Nephron (organoid): ENCODE results near the gene PCARE.

Experiments used
- H3K27ac Mint-ChIP-seq, 3 experiments: 2 replicates each; pipeline ENCODE4 v1.8.0; 2020; ENCODE audit warnings: mixed read lengths in 3 of 3, mild to moderate bottlenecking in 2 of 3, moderate library complexity in 1 of 3
- H3K27me3 Mint-ChIP-seq: 2 replicates; pipeline ENCODE4 v1.8.0; 2021; ENCODE audit warnings: low read depth, mild to moderate bottlenecking, moderate library complexity, mixed read lengths
- H3K36me3 Mint-ChIP-seq: 2 replicates; pipeline ENCODE4 v1.8.0; 2020; ENCODE audit warnings: low read depth, mixed read lengths
- H3K4me1 Mint-ChIP-seq: 2 replicates; pipeline ENCODE4 v1.8.0; 2020; ENCODE audit warnings: mixed read lengths
- H3K4me3 Mint-ChIP-seq, 3 experiments: 2 replicates each; pipeline ENCODE4 v1.8.0; 2020; ENCODE audit warnings: mild to moderate bottlenecking in 3 of 3, mixed read lengths in 3 of 3, moderate library complexity in 2 of 3
- H3K9me3 Mint-ChIP-seq: 2 replicates; pipeline ENCODE4 v1.8.0; 2020; ENCODE audit warnings: mixed read lengths
- TF ChIP-seq, protein P1 (sequence below), 3 experiments: fragments of 200-600 bp; sonication (generic); IDR thresholded peaks; one replicate each; pipeline ENCODE4 v1.5.0; 2021; ENCODE audit warnings: antibody characterized with exemption in 3 of 3; ENCODE audit not compliant: unreplicated experiment in 3 of 3

PCARE gene

DNA sequence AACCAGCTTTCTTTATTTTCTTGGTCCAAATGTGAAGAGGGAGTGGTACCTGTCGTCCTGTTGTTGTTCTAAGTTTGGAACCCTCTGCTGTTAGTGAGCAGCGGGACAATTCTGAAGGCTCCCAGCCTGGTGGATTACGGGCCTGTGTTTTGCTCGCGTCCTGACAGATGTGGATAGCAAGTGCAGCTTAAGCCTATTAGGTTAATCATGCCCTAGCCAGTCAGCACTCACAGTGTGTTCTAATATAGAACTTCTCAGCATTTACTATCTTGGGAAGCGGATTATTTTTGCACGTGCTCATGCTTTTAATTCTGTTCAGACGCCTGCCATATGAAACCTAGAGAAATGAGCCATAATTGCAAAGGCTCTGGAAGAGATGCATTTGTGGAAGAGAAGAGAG is at the start of gene PCARE:
TSS of gene PCARE (minus strand) at position 113 of the 400 bp plus-strand sequence. CDS start 262 bp downstream, outside the sequence.
- Mint-ChIP-seq H3K4me1 (peaks cover 42% of the 10 kb centered on the region), H3K27me3 (peaks cover 9% of the 10 kb centered on the region), H3K36me3 (no peaks in the 10 kb centered on the region)

DNA sequence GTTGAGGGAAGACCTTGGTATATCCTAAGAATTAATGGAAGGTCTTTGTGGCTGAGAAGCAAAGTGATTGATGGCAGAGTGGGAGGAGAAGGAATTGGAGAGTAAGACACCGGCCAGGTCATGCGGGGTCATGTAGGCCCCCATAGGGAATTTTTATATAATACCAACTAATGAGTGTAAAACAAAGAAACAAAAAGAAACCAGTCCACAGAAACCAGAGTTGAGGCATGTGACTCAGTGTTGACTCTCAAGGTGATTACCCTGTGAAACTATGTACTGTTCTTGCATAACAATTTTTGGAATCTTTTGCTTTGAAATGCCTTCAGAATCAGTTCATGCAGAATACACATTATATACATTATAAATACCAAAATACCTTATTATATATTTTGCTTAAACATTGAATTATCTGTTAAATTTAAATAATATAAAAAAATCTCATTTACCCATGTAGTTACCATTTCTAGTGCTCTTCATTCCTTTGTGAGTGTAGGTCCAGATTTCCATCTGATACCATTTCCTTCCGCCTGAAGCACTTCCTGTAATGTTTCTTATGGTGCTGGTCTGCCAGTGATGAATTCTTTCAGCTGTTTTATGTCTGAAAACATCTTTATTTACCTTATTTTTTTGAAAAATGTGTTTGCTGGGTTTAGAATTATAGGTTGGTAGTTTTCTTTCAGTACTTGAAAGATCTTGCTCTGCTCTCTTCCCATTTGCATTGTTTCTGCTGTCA is 49.5 kb upstream of the PCARE start:
- no peak overlapping the region for H3K4me3 Mint-ChIP-seq
- peaks cover 41% of the 10 kb centered on the region for H3K36me3 Mint-ChIP-seq
- no peak overlapping the region for H3K27ac Mint-ChIP-seq
- TF ChIP-seq, protein P1, sequence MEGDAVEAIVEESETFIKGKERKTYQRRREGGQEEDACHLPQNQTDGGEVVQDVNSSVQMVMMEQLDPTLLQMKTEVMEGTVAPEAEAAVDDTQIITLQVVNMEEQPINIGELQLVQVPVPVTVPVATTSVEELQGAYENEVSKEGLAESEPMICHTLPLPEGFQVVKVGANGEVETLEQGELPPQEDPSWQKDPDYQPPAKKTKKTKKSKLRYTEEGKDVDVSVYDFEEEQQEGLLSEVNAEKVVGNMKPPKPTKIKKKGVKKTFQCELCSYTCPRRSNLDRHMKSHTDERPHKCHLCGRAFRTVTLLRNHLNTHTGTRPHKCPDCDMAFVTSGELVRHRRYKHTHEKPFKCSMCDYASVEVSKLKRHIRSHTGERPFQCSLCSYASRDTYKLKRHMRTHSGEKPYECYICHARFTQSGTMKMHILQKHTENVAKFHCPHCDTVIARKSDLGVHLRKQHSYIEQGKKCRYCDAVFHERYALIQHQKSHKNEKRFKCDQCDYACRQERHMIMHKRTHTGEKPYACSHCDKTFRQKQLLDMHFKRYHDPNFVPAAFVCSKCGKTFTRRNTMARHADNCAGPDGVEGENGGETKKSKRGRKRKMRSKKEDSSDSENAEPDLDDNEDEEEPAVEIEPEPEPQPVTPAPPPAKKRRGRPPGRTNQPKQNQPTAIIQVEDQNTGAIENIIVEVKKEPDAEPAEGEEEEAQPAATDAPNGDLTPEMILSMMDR (IDR thresholded peaks at IDR 0.05; ENCODE audit: unreplicated experiment in 3 of 3): no peak
- H3K27me3 Mint-ChIP-seq: no peaks in the 10 kb centered on the region
- no peaks in the 10 kb centered on the region for H3K4me1 Mint-ChIP-seq
- peaks cover 22% of the 10 kb centered on the region for H3K9me3 Mint-ChIP-seq

More for the DNA sequence above, at the start of gene PCARE:
- peak within 1 kb of the TSS in 1 of 3 experiments; percentile 9 for H3K4me3 Mint-ChIP-seq
- H3K9me3 Mint-ChIP-seq: peaks cover 3% of the 10 kb centered on the region
- H3K27ac Mint-ChIP-seq: peak within 1 kb of the TSS in 1 of 3 experiments; percentile 8
- TF ChIP-seq, protein P1 (IDR thresholded peaks at IDR 0.05; ENCODE audit: unreplicated experiment in 3 of 3): no peak

DNA sequence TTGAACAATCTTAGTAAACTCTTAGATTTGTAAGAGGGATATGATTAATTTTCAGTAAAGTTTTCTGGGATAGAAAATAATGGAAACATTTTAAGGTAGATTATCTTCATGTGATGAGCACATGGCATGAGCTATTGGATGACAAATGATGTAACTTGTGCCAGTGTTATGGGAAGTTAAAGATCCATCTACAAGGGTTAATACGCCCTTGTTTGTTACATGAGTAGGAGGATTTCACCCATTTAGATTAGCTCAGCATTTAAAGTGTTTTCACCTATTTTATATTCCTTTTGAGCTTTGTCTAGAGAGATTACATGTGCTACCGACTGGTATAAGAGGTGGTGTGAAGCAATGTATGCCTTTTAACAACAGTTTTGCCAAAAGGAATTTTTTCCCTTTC is 46.5 kb upstream of the PCARE start:
- H3K27ac Mint-ChIP-seq: no peak overlapping the region
- no peaks in the 10 kb centered on the region for H3K27me3 Mint-ChIP-seq
- H3K4me3 Mint-ChIP-seq: no peak overlapping the region
- H3K36me3 Mint-ChIP-seq: peaks cover 35% of the 10 kb centered on the region
- TF ChIP-seq, protein P1 (IDR thresholded peaks at IDR 0.05; ENCODE audit: unreplicated experiment in 3 of 3): no peak
- peaks cover 17% of the 10 kb centered on the region for H3K4me1 Mint-ChIP-seq
- peaks cover 22% of the 10 kb centered on the region for H3K9me3 Mint-ChIP-seq

DNA sequence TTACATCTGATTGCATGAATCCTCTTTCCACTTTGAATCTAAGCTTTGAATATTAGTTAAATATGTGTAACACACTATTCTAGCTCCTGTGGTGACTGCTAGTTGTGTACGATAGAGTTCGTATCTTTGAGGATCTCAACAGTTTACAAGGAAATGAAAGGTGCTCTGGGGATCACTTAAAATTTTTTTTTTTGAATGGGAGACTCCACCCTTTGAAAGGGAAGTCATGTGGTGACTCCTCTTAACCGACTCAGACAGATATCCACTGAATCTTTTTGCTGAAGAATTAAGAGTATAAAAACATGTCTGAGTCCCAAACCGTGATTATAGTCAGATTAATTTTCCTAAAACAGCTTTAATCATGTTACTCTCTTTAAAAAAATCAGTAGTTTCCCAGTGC is 44.9 kb upstream of the PCARE start:
- H3K36me3 Mint-ChIP-seq: peaks cover 19% of the 10 kb centered on the region
- TF ChIP-seq, protein P1 (IDR thresholded peaks at IDR 0.05; ENCODE audit: unreplicated experiment in 3 of 3): no peak
- H3K27me3 Mint-ChIP-seq: peaks cover 6% of the 10 kb centered on the region
- no peak overlapping the region for H3K4me3 Mint-ChIP-seq
- peaks cover 25% of the 10 kb centered on the region for H3K4me1 Mint-ChIP-seq
- H3K9me3 Mint-ChIP-seq: peaks cover 9% of the 10 kb centered on the region
- H3K27ac Mint-ChIP-seq: no peak overlapping the region

DNA sequence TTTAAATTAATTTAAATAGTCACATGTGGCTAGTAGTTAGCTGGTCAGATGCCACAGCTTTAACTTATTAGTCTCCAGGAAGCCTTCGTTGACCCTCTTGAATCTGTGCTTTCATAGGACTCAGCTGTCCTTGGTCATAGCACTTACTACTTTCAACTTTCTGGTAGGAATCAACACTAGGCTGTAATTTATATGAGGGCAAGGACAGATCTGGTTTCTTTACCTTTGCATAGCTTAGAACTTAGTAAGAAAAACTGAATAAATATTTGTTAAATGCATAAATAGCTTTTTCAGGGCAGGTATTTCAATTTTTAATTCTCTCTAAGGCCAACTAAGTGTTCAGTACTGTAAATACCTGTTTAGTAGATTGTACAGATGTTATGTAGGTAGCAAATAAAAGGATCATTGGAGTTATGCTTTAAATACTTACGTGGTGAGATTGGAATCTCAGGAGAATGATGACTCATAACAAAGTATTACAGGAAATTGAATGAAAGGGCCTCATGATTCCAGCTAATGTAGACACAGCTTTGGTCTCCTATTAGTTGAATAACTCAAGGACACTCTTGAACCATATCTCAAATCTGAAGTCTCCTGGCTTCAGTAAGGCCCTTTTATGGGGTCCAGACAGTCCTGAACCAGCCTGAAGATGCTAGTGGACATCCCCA is 43.4 kb upstream of the PCARE start:
- Mint-ChIP-seq H3K4me3 (peak overlapping the region; percentile 8 to 97 (median 53)), H3K27ac (peak overlapping the region in 1 of 3 experiments; percentile 47), H3K27me3 (peaks cover 13% of the 10 kb centered on the region), H3K9me3 (no peaks in the 10 kb centered on the region), H3K4me1 (peaks cover 36% of the 10 kb centered on the region), H3K36me3 (peaks cover 8% of the 10 kb centered on the region)
- TF ChIP-seq, protein P1 (IDR thresholded peaks at IDR 0.05; ENCODE audit: unreplicated experiment in 3 of 3): no peak
